ENCODE data around the gene PRSS12. TPM values are rescaled to one million over a fixed set of nuclear protein-coding genes. Genes with fewer than 3 reads are reported as not detected.
"Not testable (repeated sequence)": the region's sequence is repeated elsewhere in the genome, so short reads cannot be mapped to it uniquely, and the experiment has no call there.

The PRSS12 gene
- total RNA-seq, 1 experiment from 2014 or later, result 5.4 TPM

DNA sequence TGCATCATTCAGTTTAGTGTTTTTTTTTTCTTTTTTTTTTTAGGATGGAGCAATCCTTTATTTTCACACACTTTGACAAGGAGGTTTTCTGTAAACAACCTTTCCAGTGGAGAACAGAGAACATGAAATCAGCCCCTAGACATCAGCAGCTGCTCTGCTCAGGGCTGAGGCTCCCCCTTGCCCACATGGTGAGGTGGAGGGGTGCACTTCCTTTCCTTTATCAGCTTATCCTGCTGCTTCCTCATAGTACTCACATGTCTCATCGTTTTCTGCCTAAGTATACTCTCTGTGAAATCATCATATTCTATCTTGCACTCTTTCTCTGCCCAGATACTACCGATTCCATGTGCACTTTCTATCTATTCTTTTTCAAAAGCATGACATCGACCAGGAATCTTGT, 47.6 kb upstream of the PRSS12 start:
- no peak overlapping the region for H2BK5ac ChIP-seq (ENCODE audit: insufficient read length, low read length)
- no peaks in the 10 kb centered on the region for H3K27me3 ChIP-seq (ENCODE audit: insufficient read depth, low read length)
- H2AK5ac ChIP-seq (ENCODE audit: insufficient read length, low read length), result no peak overlapping the region
- H3K9me3 Mint-ChIP-seq, result peaks cover 10% of the 10 kb centered on the region in 2 experiments
- H3K4me1 Mint-ChIP-seq, result peaks cover 44 to 48% of the 10 kb centered on the region in 2 experiments
- no peaks in the 10 kb centered on the region for H3K23me2 ChIP-seq (ENCODE audit: insufficient read length, low read depth, low read length, poor library complexity, severe bottlenecking)
- H2AFZ ChIP-seq (ENCODE audit: low read length), result no peak overlapping the region
- H3T11ph ChIP-seq (ENCODE audit: low read length), result no peak overlapping the region
- no peak overlapping the region for H3K9ac ChIP-seq (ENCODE audit: extremely low read depth, insufficient read length, low read length)
- no peak overlapping the region for H4K5ac ChIP-seq (ENCODE audit: insufficient read length, low read depth, low read length)
- TF ChIP-seq, protein P1, sequence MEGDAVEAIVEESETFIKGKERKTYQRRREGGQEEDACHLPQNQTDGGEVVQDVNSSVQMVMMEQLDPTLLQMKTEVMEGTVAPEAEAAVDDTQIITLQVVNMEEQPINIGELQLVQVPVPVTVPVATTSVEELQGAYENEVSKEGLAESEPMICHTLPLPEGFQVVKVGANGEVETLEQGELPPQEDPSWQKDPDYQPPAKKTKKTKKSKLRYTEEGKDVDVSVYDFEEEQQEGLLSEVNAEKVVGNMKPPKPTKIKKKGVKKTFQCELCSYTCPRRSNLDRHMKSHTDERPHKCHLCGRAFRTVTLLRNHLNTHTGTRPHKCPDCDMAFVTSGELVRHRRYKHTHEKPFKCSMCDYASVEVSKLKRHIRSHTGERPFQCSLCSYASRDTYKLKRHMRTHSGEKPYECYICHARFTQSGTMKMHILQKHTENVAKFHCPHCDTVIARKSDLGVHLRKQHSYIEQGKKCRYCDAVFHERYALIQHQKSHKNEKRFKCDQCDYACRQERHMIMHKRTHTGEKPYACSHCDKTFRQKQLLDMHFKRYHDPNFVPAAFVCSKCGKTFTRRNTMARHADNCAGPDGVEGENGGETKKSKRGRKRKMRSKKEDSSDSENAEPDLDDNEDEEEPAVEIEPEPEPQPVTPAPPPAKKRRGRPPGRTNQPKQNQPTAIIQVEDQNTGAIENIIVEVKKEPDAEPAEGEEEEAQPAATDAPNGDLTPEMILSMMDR (conservative IDR thresholded peaks at IDR 0.05), result no peak
- H3K23ac ChIP-seq (ENCODE audit: insufficient read length, low read depth, low read length), result no peak overlapping the region
- no peak overlapping the region for H2BK20ac ChIP-seq (ENCODE audit: low read depth, low read length, poor library complexity, severe bottlenecking)
- H4K8ac ChIP-seq (replicated peaks; ENCODE audit: insufficient read length, low read depth, low read length), result no peak overlapping the region
- no peaks in the 10 kb centered on the region for H4K20me1 ChIP-seq (ENCODE audit: control insufficient read depth, insufficient read depth, insufficient read length)
- no peak overlapping the region for H3K4me2 ChIP-seq (ENCODE audit: insufficient read depth, insufficient read length, low read length)
- peaks cover 11% of the 10 kb centered on the region for H3K4me1 ChIP-seq (ENCODE audit: insufficient read depth, low read length)
- no peak overlapping the region for H3K18ac ChIP-seq (ENCODE audit: insufficient read length, low read depth, low read length)
- no peak overlapping the region for H3K4ac ChIP-seq (ENCODE audit: low read depth, low read length)
- H3K14ac ChIP-seq (ENCODE audit: insufficient read depth, low read length), result no peak overlapping the region
- peaks cover 7% of the 10 kb centered on the region for H3K27me3 Mint-ChIP-seq (ENCODE audit: low read depth)
- H3K4me3 Mint-ChIP-seq, result no peak overlapping the region
- DNase-seq, result no peak
- no peaks in the 10 kb centered on the region for H3K9me3 ChIP-seq (ENCODE audit: control insufficient read depth, low read depth, low read length)
- no peak overlapping the region for H3K56ac ChIP-seq (ENCODE audit: insufficient read length, low read depth, low read length)
- H4K91ac ChIP-seq (ENCODE audit: insufficient read length, low read depth, low read length), result no peak overlapping the region
- H3K27ac ChIP-seq (ENCODE audit: insufficient read length, low read depth, low read length), result no peak overlapping the region
- H2BK15ac ChIP-seq (ENCODE audit: low read depth, low read length), result no peak overlapping the region
- peaks cover 3 to 12% (median 6%) of the 10 kb centered on the region in 3 experiments; a peak in 5 of 7 replicates for H3K36me3 Mint-ChIP-seq (ENCODE audit: insufficient read depth in 1 of 3, low read depth in 3 of 3)
- H3K79me2 ChIP-seq (ENCODE audit: insufficient read depth, low read length), result no peaks in the 10 kb centered on the region
- no peaks in the 10 kb centered on the region for H3K79me1 ChIP-seq (ENCODE audit: insufficient read depth, low read depth, low read length, poor library complexity, severe bottlenecking)
- no peak overlapping the region for H2BK120ac ChIP-seq (ENCODE audit: low read depth, low read length, poor library complexity, severe bottlenecking)
- H2BK12ac ChIP-seq (ENCODE audit: insufficient read length, low read depth, low read length), result no peak overlapping the region
- no CpG with 5 or more reads among the region's 3 CpGs for WGBS (ENCODE audit: extremely low coverage, insufficient read length, low lambda C conversion rate)
- peak overlapping the region in 1 of 3 experiments; percentile 3; a peak in 1 of 7 replicates for H3K27ac Mint-ChIP-seq

DNA sequence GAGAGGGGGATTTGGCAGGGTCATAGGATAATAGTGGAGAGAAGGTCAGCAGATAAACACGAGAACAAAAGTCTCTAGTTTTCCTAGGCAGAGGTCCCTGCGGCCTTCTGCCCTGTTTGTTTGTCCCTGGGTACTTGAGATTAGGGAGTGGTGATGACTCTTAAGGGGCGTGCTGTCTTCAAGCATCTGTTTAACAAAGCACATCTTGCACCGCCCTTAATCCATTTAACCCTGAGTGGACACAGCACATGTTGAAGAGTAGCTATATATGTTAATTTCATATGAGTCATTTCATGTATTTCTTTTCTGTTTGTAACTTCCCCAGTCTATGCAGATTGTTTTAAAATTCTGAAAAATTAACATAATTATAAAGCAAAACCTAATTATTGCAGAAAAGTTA, 47.1 kb upstream of the PRSS12 start:
- not testable (repeated sequence) for H3K4me2 ChIP-seq (ENCODE audit: insufficient read depth, insufficient read length, low read length)

More for the DNA sequence above, 47.1 kb upstream of the PRSS12 start:
- not testable (repeated sequence) for H3T11ph ChIP-seq (ENCODE audit: low read length); H3K36me3 Mint-ChIP-seq (ENCODE audit: insufficient read depth in 1 of 3, low read depth in 3 of 3); H3K23ac ChIP-seq (ENCODE audit: insufficient read length, low read depth, low read length); H3K27me3 Mint-ChIP-seq (ENCODE audit: low read depth); H2BK120ac ChIP-seq (ENCODE audit: low read depth, low read length, poor library complexity, severe bottlenecking); H3K9me3 ChIP-seq (ENCODE audit: control insufficient read depth, low read depth, low read length); H3K56ac ChIP-seq (ENCODE audit: insufficient read length, low read depth, low read length); H3K23me2 ChIP-seq (ENCODE audit: insufficient read length, low read depth, low read length, poor library complexity, severe bottlenecking); H2BK20ac ChIP-seq (ENCODE audit: low read depth, low read length, poor library complexity, severe bottlenecking); H4K91ac ChIP-seq (ENCODE audit: insufficient read length, low read depth, low read length); H3K9ac ChIP-seq (ENCODE audit: extremely low read depth, insufficient read length, low read length); H3K27me3 ChIP-seq (ENCODE audit: insufficient read depth, low read length); H3K27ac ChIP-seq (ENCODE audit: insufficient read length, low read depth, low read length); H4K20me1 ChIP-seq (ENCODE audit: control insufficient read depth, insufficient read depth, insufficient read length); H2AFZ ChIP-seq (ENCODE audit: low read length); H2BK15ac ChIP-seq (ENCODE audit: low read depth, low read length); H3K14ac ChIP-seq (ENCODE audit: insufficient read depth, low read length); H3K79me2 ChIP-seq (ENCODE audit: insufficient read depth, low read length); H3K79me1 ChIP-seq (ENCODE audit: insufficient read depth, low read depth, low read length, poor library complexity, severe bottlenecking); H2BK5ac ChIP-seq (ENCODE audit: insufficient read length, low read length); H4K8ac ChIP-seq (replicated peaks; ENCODE audit: insufficient read length, low read depth, low read length); H4K5ac ChIP-seq (ENCODE audit: insufficient read length, low read depth, low read length); H2BK12ac ChIP-seq (ENCODE audit: insufficient read length, low read depth, low read length); H2AK5ac ChIP-seq (ENCODE audit: insufficient read length, low read length); H3K4ac ChIP-seq (ENCODE audit: low read depth, low read length); H3K18ac ChIP-seq (ENCODE audit: insufficient read length, low read depth, low read length); DNase-seq; H3K4me3 Mint-ChIP-seq
- H3K4me1 ChIP-seq (ENCODE audit: insufficient read depth, low read length), result peaks cover 11% of the 10 kb centered on the region
- peak overlapping the region in 1 of 3 experiments; percentile 54; a peak in 1 of 7 replicates for H3K27ac Mint-ChIP-seq
- no CpG with 5 or more reads among the region's 4 CpGs for WGBS (ENCODE audit: extremely low coverage, insufficient read length, low lambda C conversion rate)
- H3K4me1 Mint-ChIP-seq, result peaks cover 48 to 52% of the 10 kb centered on the region in 2 experiments
- peaks cover 6 to 10% of the 10 kb centered on the region in 2 experiments for H3K9me3 Mint-ChIP-seq
